SU-DHL-6 (cell line): ENCODE data around the gene CRYBG1.
A peak's percentile ranks its signal among the peaks of the same experiment; 100 is the strongest.

ENCODE experiments used
- H2AFZ ChIP-seq: fragments of 200-600 bp; sonication (generic); 2 replicates; pipeline ENCODE4 v1.6.1; 2014; ENCODE audit warnings: low read depth, mild to moderate bottlenecking, moderate library complexity, mixed read lengths, antibody characterized with exemption, low read length; ENCODE audit not compliant: severe bottlenecking
- H3F3A ChIP-seq: fragments of 200-600 bp; shearing (Covaris generic); 2 replicates; pipeline ENCODE4 v1.6.0; 2016; ENCODE audit warnings: antibody characterized with exemption, mild to moderate bottlenecking; ENCODE audit not compliant: insufficient read depth
- H3K27ac ChIP-seq: fragments of 200-600 bp; sonication (generic); 2 replicates; pipeline ENCODE4 v1.5.1; 2016; ENCODE audit warnings: low read depth, mild to moderate bottlenecking, low read length, moderate library complexity, mixed read lengths
- H3K27me3 ChIP-seq: fragments of 200-600 bp; sonication (generic), shearing (Covaris generic); 2 replicates; pipeline ENCODE4 v1.6.0; 2014; ENCODE audit warnings: mild to moderate bottlenecking, low read length
- H3K36me3 ChIP-seq: fragments of 200-600 bp; sonication (generic); 2 replicates; pipeline ENCODE4 v1.6.1; 2014; ENCODE audit warnings: mild to moderate bottlenecking, low read length, mixed read lengths
- H3K4me2 ChIP-seq: fragments of 300-600, 200-600 bp; shearing (Covaris generic), sonication (generic); 2 replicates; pipeline ENCODE4 v1.6.0; 2014; ENCODE audit warnings: low read length, low read depth, mild to moderate bottlenecking; ENCODE audit not compliant: poor library complexity, severe bottlenecking
- H3K4me3 ChIP-seq: fragments of 200-600 bp; sonication (generic); 2 replicates; pipeline ENCODE4 v1.5.1; 2014; ENCODE audit warnings: antibody characterized with exemption, low read length, mild to moderate bottlenecking, mixed read lengths; ENCODE audit not compliant: insufficient read depth, poor library complexity, severe bottlenecking
- H3K79me2 ChIP-seq: fragments of 200-600 bp; sonication (generic); 2 replicates; pipeline ENCODE4 v1.6.1; 2014; ENCODE audit warnings: mild to moderate bottlenecking, low read length, moderate library complexity; ENCODE audit not compliant: insufficient read depth
- H3K9ac ChIP-seq: fragments of 200-600 bp; sonication (generic); 2 replicates; pipeline ENCODE4 v1.7.0; 2014; ENCODE audit warnings: mild to moderate bottlenecking, low read length
- H3K9me2 ChIP-seq: fragments of 200-600 bp; sonication (generic); replicated peaks from 2 replicates; pipeline ENCODE4 v1.6.1; 2014; ENCODE audit warnings: low read length; ENCODE audit not compliant: insufficient read depth
- H3K9me3 ChIP-seq: fragments of 200-600 bp; sonication (generic); 2 replicates; pipeline ENCODE4 v1.6.1; 2014; ENCODE audit warnings: low read length, mixed read lengths; ENCODE audit not compliant: insufficient read depth
- H4K20me1 ChIP-seq: fragments of 200-600 bp; sonication (generic); 2 replicates; pipeline ENCODE4 v1.6.1; 2014; ENCODE audit warnings: low read depth, mild to moderate bottlenecking, antibody characterized with exemption, low read length, moderate library complexity, mixed read lengths
- CTCF ChIP-seq: fragments of 200-600 bp; sonication (generic); IDR thresholded peaks from one replicate; pipeline ENCODE4 v1.5.1; 2017; ENCODE audit warnings: antibody characterized with exemption, mild to moderate bottlenecking, low read length, moderate library complexity; ENCODE audit not compliant: insufficient read depth, poor library complexity, severe bottlenecking
- EZH2phosphoT487 ChIP-seq: fragments of 200-600 bp; sonication (generic), shearing (Covaris generic); conservative IDR thresholded peaks from 2 replicates; pipeline ENCODE4 v1.6.1; 2018; ENCODE audit warnings: mild to moderate bottlenecking, antibody characterized with exemption, low read length, moderate library complexity, mixed read lengths

CRYBG1 gene

GRCh38 chr6:106510090-106510970 lies 149.8 kb downstream of the CRYBG1 start:
- H2AFZ ChIP-seq = peak overlapping the region; percentile 73
- no peaks in the 10 kb centered on the region for H3K27me3 ChIP-seq
- H4K20me1 ChIP-seq = no peaks in the 10 kb centered on the region
- peak overlapping the region; percentile 93 for H3K9ac ChIP-seq
- H3K4me2 ChIP-seq = peak overlapping the region; percentile 87
- TF ChIP-seq CTCF (peak; percentile 25), EZH2phosphoT487 (no peak)
- H3K36me3 ChIP-seq = no peaks in the 10 kb centered on the region
- H3K9me3 ChIP-seq = no peaks in the 10 kb centered on the region
- peaks cover 47% of the 10 kb centered on the region for H3F3A ChIP-seq
- H3K4me3 ChIP-seq = peak overlapping the region; percentile 68
- H3K27ac ChIP-seq = peak overlapping the region; percentile 93
- no peaks in the 10 kb centered on the region for H3K9me2 ChIP-seq
- peaks cover 29% of the 10 kb centered on the region for H3K79me2 ChIP-seq

GRCh38 chr6:106511288-106512047 lies 151.0 kb downstream of the CRYBG1 start:
- Histone ChIP-seq H4K20me1 (no peaks in the 10 kb centered on the region), H3K27ac (peak overlapping the region; percentile 93), H3F3A (peaks cover 49% of the 10 kb centered on the region), H3K9ac (peak overlapping the region; percentile 93), H3K4me2 (peak overlapping the region; percentile 87), H2AFZ (peak overlapping the region; percentile 63), H3K9me2 (no peaks in the 10 kb centered on the region), H3K36me3 (no peaks in the 10 kb centered on the region), H3K79me2 (peaks cover 39% of the 10 kb centered on the region), H3K4me3 (peak overlapping the region; percentile 68), H3K27me3 (no peaks in the 10 kb centered on the region), H3K9me3 (no peaks in the 10 kb centered on the region)
- TF ChIP-seq CTCF (no peak), EZH2phosphoT487 (no peak)

GRCh38 chr6:106512048-106512967 lies 151.8 kb downstream of the CRYBG1 start:
- TF ChIP-seq EZH2phosphoT487 (no peak), CTCF (peak; percentile 19)
- peak overlapping the region; percentile 93 for H3K27ac ChIP-seq
- peak overlapping the region; percentile 68 for H3K4me3 ChIP-seq
- peak overlapping the region; percentile 93 for H3K9ac ChIP-seq
- H3K36me3 ChIP-seq = no peaks in the 10 kb centered on the region
- no peaks in the 10 kb centered on the region for H4K20me1 ChIP-seq
- H3K27me3 ChIP-seq = no peaks in the 10 kb centered on the region
- H3K79me2 ChIP-seq = peaks cover 45% of the 10 kb centered on the region
- peak overlapping the region; percentile 87 for H3K4me2 ChIP-seq
- H3K9me2 ChIP-seq = no peaks in the 10 kb centered on the region
- peak overlapping the region; percentile 63 for H2AFZ ChIP-seq
- H3F3A ChIP-seq = peaks cover 49% of the 10 kb centered on the region
- H3K9me3 ChIP-seq = no peaks in the 10 kb centered on the region
